D721Med (cell line): ENCODE measurements around the gene GJD2.

ENCODE experiments used
- DNase-seq: peaks from one replicate; pipeline ENCODE4 v3.0.0; 2011; ENCODE audit warnings: low spot score; ENCODE audit not compliant: insufficient read length
- FAIRE-seq: peaks from 2 replicates; lab custom pipeline; 2011; peaks lifted over from hg19 to GRCh38; lab: Jason Lieb, UNC
- CTCF ChIP-seq: IDR thresholded peaks from 2 replicates; pipeline ENCODE4 v1.5.1; 2012; ENCODE audit warnings: mild to moderate bottlenecking, control low read depth; ENCODE audit not compliant: insufficient read depth; ENCODE audit errors: missing control alignments

Gene GJD2

GRCh38 chr15:34719695-34720094 is 35.1 kb downstream of the GJD2 start:
- no peak for FAIRE-seq
- DNase-seq = no peak
- TF ChIP-seq CTCF = no peak

- DNase-seq (no peak), FAIRE-seq (peak; percentile 38)
- no peak for TF ChIP-seq CTCF
Observed at GRCh38 chr15:34718681-34719665, 35.8 kb downstream of the GJD2 start.

DNA sequence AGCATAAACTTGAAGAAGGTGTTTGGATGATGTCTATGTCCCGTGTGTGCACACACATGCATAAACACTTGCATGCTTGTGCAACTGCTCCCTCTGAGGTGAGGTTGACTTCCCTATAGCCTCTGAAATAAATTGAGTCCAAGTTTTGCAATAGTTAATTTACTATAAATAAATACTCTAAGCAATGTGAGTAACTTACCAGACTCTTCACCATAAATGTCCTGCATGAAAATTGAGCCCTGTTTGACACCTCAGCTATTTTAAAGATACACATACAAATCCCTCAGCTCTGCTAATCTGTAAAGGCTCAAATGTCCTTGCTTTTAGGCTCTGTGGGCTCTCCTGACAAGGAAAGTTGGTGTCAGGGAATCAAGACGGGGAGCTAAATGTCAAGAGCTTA is 37.1 kb downstream of the GJD2 start:
- TF ChIP-seq CTCF = no peak
- DNase-seq (no peak), FAIRE-seq (no peak)

- FAIRE-seq (no peak), DNase-seq (no peak)
- no peak for TF ChIP-seq CTCF
Observed at GRCh38 chr15:34716111-34716510, 38.7 kb downstream of the GJD2 start.

- no peak for TF ChIP-seq CTCF
- FAIRE-seq (no peak), DNase-seq (no peak)
Observed at GRCh38 chr15:34714476-34715121, 40.2 kb downstream of the GJD2 start.

- DNase-seq (no peak), FAIRE-seq (no peak)
- TF ChIP-seq CTCF = no peak
Observed at GRCh38 chr15:34713635-34714034, 41.2 kb downstream of the GJD2 start.
